HepG2 (cell line): ENCODE data around the gene XAF1. TPM values are rescaled to one million over a fixed set of nuclear protein-coding genes. Genes with fewer than 3 reads are reported as not detected.

Experiments used
- ATAC-seq: fragments of 200-7000 bp; cut with Tn5 transposase; 3 replicates; pipeline ENCODE4 v1.9.1; 2020; ENCODE audit warnings: mild to moderate bottlenecking, moderate library complexity
- BruUV-seq: library from RNA; stranded (reverse); fragments of 400-500 nt; replicated peaks from 2 replicates; lab custom pipeline; 2021; lab: Mats Ljungman, UMichigan
- CTCF ChIA-PET: fragments of 300-600 bp; formaldehyde crosslinking; extraction: SDS; loops from one replicate; lab custom pipeline; 2021; ENCODE audit warnings: low total read pairs, inconsistent platforms, low intra/inter-chr PET ratio; lab: Yijun Ruan, JAX
- POLR2A ChIA-PET: fragments of 350-600 bp; sonication (Branson Sonifier 250); formaldehyde crosslinking; loops from one replicate; lab custom pipeline; 2020; ENCODE audit warnings: antibody characterized with exemption, inconsistent platforms; lab: Yijun Ruan, JAX
- DNase-seq: peaks from one replicate; pipeline ENCODE4 v3.0.0-alpha.2; 2015; ENCODE audit warnings: low spot score
- FAIRE-seq: peaks from 3 replicates; lab custom pipeline; 2011; peaks lifted over from hg19 to GRCh38; lab: Jason Lieb, UNC
- H2AFZ ChIP-seq: one replicate; pipeline ENCODE4 v1.6.1; 2011; ENCODE audit warnings: low read length, inconsistent platforms
- H3K27ac ChIP-seq: fragments of 300-600 bp; 3 replicates; pipeline ENCODE4 v1.8.0; 2011; ENCODE audit warnings: mixed run types, mild to moderate bottlenecking, mixed read lengths, low read length, inconsistent platforms; ENCODE audit not compliant: insufficient read depth; ENCODE audit errors: extremely low read length
- H3K27me3 ChIP-seq, 2 experiments: fragments of 200-600 bp in 1 of 2; 2 replicates in 1 of 2; 3 replicates in 1 of 2; pipeline versions ENCODE4 v1.6.0 to v1.8.0; 2011; ENCODE audit warnings: low read length in 2 of 2, mild to moderate bottlenecking in 2 of 2, moderate library complexity in 2 of 2, inconsistent platforms in 1 of 2; ENCODE audit not compliant: insufficient read depth in 2 of 2, control insufficient read depth in 1 of 2
- H3K36me3 ChIP-seq, 2 experiments: fragments of 200-600 bp in 1 of 2; replicated peaks in 1 of 2; 2 replicates in 1 of 2; 3 replicates in 1 of 2; pipeline versions ENCODE4 v1.5.1 to v1.8.0; 2011; ENCODE audit warnings: low read length in 2 of 2, inconsistent platforms in 1 of 2; ENCODE audit not compliant: insufficient read depth in 2 of 2, control insufficient read depth in 1 of 2
- H3K4me1 ChIP-seq: 2 replicates; pipeline ENCODE4 v1.5.1; 2012; ENCODE audit warnings: low read length, inconsistent platforms; ENCODE audit not compliant: insufficient read depth
- H3K4me2 ChIP-seq: 2 replicates; pipeline ENCODE4 v1.6.0; 2011; ENCODE audit warnings: low read depth, low read length, inconsistent platforms
- H3K4me3 ChIP-seq, 3 experiments: fragments of 200-600 bp in 1 of 3; sonication (generic), shearing (Covaris generic) in 1 of 3; replicated peaks in 1 of 3; 2 replicates each; pipeline ENCODE4 v1.5.1; 2011 to 2016; ENCODE audit warnings: low read length in 3 of 3, inconsistent platforms in 2 of 3, low read depth in 2 of 3, mild to moderate bottlenecking in 2 of 3, control low read depth in 1 of 3, mixed read lengths in 1 of 3; ENCODE audit not compliant: insufficient read depth in 1 of 3
- H3K79me2 ChIP-seq: one replicate; pipeline ENCODE4 v1.6.1; 2011; ENCODE audit warnings: low read length, inconsistent platforms; ENCODE audit not compliant: insufficient read depth
- H3K9ac ChIP-seq: 2 replicates; pipeline ENCODE4 v1.6.0; 2011; ENCODE audit warnings: mild to moderate bottlenecking, low read depth, low read length, inconsistent platforms; ENCODE audit not compliant: insufficient read depth
- H3K9me3 ChIP-seq: 2 replicates; pipeline ENCODE4 v1.5.1; 2012; ENCODE audit warnings: mild to moderate bottlenecking, low read length
- H4K20me1 ChIP-seq: 2 replicates; pipeline ENCODE4 v1.6.0; 2011; ENCODE audit warnings: inconsistent platforms, mild to moderate bottlenecking, low read length, moderate library complexity; ENCODE audit not compliant: insufficient read depth
- ISL2 ChIP-seq: sonication (generic); formaldehyde crosslinking; IDR thresholded peaks from 2 replicates; pipeline ENCODE4 v1.5.0; 2020; ENCODE audit warnings: missing genetic modification reagents
- KAT7 ChIP-seq: IDR thresholded peaks from 2 replicates; pipeline ENCODE4 v1.6.1; 2018; ENCODE audit warnings: borderline replicate concordance, missing compliant biosample characterization
- KDM5A ChIP-seq: fragments of 200-600 bp; sonication (generic); IDR thresholded peaks from 2 replicates; pipeline ENCODE4 v1.7.0; 2018; ENCODE audit warnings: antibody characterized with exemption, mild to moderate bottlenecking, low read length, borderline replicate concordance
- KLF16 ChIP-seq, 2 experiments: sonication (generic) in 1 of 2; formaldehyde crosslinking in 1 of 2; IDR thresholded peaks; 2 replicates each; pipeline versions ENCODE4 v1.6.1 to v1.8.0; 2016 to 2023; ENCODE audit warnings: missing genetic modification reagents in 2 of 2, missing compliant biosample characterization in 1 of 2
- STAT5B ChIP-seq: sonication (generic); formaldehyde crosslinking; IDR thresholded peaks from 2 replicates; pipeline ENCODE4 v1.4.0; 2020; ENCODE audit warnings: missing genetic modification reagents
- ZMYM4 ChIP-seq: sonication (generic); formaldehyde crosslinking; IDR thresholded peaks from 2 replicates; pipeline ENCODE4 v1.8.1; 2023; ENCODE audit warnings: mild to moderate bottlenecking, missing genetic modification reagents
- ZNF160 ChIP-seq: sonication (generic); formaldehyde crosslinking; IDR thresholded peaks from 2 replicates; pipeline ENCODE4 v1.8.0; 2022; ENCODE audit warnings: mild to moderate bottlenecking, inconsistent platforms, missing genetic modification reagents
- ZNF24 ChIP-seq: fragments of 450-650 bp; IDR thresholded peaks from 2 replicates; pipeline ENCODE4 v1.6.1; 2017; ENCODE audit warnings: antibody characterized with exemption, mild to moderate bottlenecking
- ZNF570 ChIP-seq: sonication (generic); formaldehyde crosslinking; IDR thresholded peaks from 2 replicates; pipeline ENCODE4 v1.4.0; 2020; ENCODE audit warnings: mild to moderate bottlenecking, missing genetic modification reagents, borderline replicate concordance
- WGBS: methylation state at CpG from one replicate; pipeline ENCODE4 v1.1.6; 2017; ENCODE audit warnings: low lambda C conversion rate; 5-methylcytosine and 5-hydroxymethylcytosine counted together
- in situ Hi-C: cut with HindIII; loops from 2 replicates; pipeline ENCODE4 v1.10.0; 2017; ENCODE audit warnings: low pct_unique_long_range_greater_than_20kb; ENCODE audit not compliant: extremely low pct_ligation_motif_present
- intact Hi-C: fragments of 100-400 bp; cut with micrococcal nuclease; formaldehyde crosslinking; loops from one replicate; pipeline ENCODE4 v1.10.0; 2022; ENCODE audit not compliant: unreplicated experiment
- polyA plus RNA-seq, 8 experiments: library from polyadenylated mRNA; depleted of rRNA in 3 of 8; stranded (reverse) in 7 of 8; unstranded in 1 of 8; fragments of >200 nt; fragmentation: Illumina TruSeq in 4 of 8; extraction: Trizol in 4 of 8; gene quantifications; 2 replicates each; pipeline versions ENCODE4 v1.2.1 to v1.2.3, GENCODE V29; 2011 to 2016; ENCODE audit warnings: low read depth in 4 of 8, missing spikeins in 1 of 8, mixed read lengths in 1 of 8; ENCODE audit not compliant: insufficient read depth in 1 of 8
- total RNA-seq, 5 experiments: library from RNA; depleted of rRNA; stranded (reverse); fragments of >200 nt; fragmentation: Illumina TruSeq; extraction: Trizol; gene quantifications; 2 replicates each; pipeline ENCODE4 v1.2.3, GENCODE V29; 2016; ENCODE audit warnings: low read depth in 1 of 5
- TF ChIP-seq, protein P1 (sequence below): sonication (generic); formaldehyde crosslinking; IDR thresholded peaks from 2 replicates; pipeline ENCODE4 v1.4.0; 2020; ENCODE audit warnings: missing genetic modification reagents, borderline replicate concordance
- TF ChIP-seq, protein P2 (sequence below): sonication (generic); formaldehyde crosslinking; IDR thresholded peaks from 2 replicates; pipeline ENCODE4 v1.4.0; 2020; ENCODE audit warnings: mild to moderate bottlenecking, missing genetic modification reagents
- TF ChIP-seq, protein P3 (sequence below): sonication (generic); formaldehyde crosslinking; IDR thresholded peaks from 2 replicates; pipeline ENCODE4 v1.9.0; 2021; ENCODE audit warnings: missing genetic modification reagents, borderline replicate concordance
- TF ChIP-seq, protein P4 (sequence below): sonication (generic); formaldehyde crosslinking; conservative IDR thresholded peaks from 2 replicates; pipeline ENCODE4 v1.4.0; 2020; ENCODE audit warnings: missing genetic modification reagents
- TF ChIP-seq, protein P5 (sequence below): sonication (generic); formaldehyde crosslinking; IDR thresholded peaks from 2 replicates; pipeline ENCODE4 v1.4.0; 2020; ENCODE audit warnings: mild to moderate bottlenecking, missing genetic modification reagents

The XAF1 gene
- total and polyA plus RNA-seq, 2 of the 13 experiments (the other 11 are each of a cell fraction or from before 2014, with no cell fraction given), result 1.2 to 2.4 TPM

DNA sequence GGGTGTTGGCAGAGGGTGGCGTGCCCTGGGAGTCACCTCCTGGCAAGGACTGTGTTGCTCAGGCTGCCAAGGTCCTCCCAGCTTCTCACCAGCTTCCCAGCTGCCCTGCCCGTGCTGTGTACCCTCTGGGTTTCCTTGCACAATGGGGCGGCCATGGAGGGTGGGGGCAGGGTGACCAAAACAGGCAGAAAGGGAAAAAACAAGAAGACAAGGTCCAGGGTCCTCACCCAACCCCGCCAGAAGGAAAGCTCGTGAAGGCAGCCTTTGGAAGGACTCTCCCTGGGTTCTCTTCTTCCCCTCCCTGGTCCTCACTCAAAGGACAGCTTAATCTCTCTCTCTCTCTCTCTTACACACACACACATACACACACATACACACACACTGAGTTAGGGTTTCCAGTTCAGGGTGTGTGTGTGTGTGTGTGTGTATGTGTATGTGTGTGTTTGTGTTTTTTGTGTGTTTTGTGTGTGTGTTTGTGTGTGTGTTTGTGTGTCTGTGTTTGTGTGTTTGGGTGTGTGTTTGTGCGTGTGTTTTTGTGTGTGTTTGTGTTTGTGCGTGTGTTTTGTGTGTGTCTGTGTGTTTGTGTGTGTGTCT, 44.7 kb upstream of the XAF1 start:
- ChIA-PET CTCF (interaction anchor here (0.8 kb wide), 1 partner anchor 45 kb away, joined by 5 read pairs; no protein-coding TSS in a partner anchor), POLR2A (interaction anchor here (0.7 to 7.8 kb wide), 12 partner anchors 11 to 1410 kb away, joined by 3 to 419 read pairs (median 10); no protein-coding TSS in a partner anchor)
- peaks cover 49% of the 10 kb centered on the region for H3K79me2 ChIP-seq
- H3K4me2 ChIP-seq, result peak overlapping the region; percentile 93
- H3K4me1 ChIP-seq, result peaks cover 74% of the 10 kb centered on the region
- H4K20me1 ChIP-seq, result no peaks in the 10 kb centered on the region
- ATAC-seq (no peak), DNase-seq (peak; percentile 61), FAIRE-seq (peak; percentile 80)
- H3K9ac ChIP-seq, result peak overlapping the region; percentile 83
- H3K27ac ChIP-seq, result peak overlapping the region; percentile 74
- H3K4me3 ChIP-seq, result peak overlapping the region; percentile 22 to 84 (median 84); a peak in 5 of 6 replicates
- H2AFZ ChIP-seq, result no peak overlapping the region
- whole genome bisulfite sequencing, result 29% methylated on average over 5 of the region's 7 CpGs
- intact Hi-C loops (loop anchor here (10.0 kb wide), 1 partner anchor 84 kb away; no protein-coding TSS in a partner anchor), in situ Hi-C loops (loop anchor here (5.0 kb wide), 1 partner anchor 44 kb away; no protein-coding TSS in a partner anchor)
- BruUV-seq, result no TSS peak
- H3K9me3 ChIP-seq, result no peaks in the 10 kb centered on the region
- no peaks in the 10 kb centered on the region; a peak in 1 of 5 replicates for H3K27me3 ChIP-seq
- H3K36me3 ChIP-seq, result peaks cover 6 to 7% of the 10 kb centered on the region in 2 experiments; a peak in 4 of 5 replicates
- TF ChIP-seq ZNF570 (CRISPR knock-in tag) (no peak), STAT5B (CRISPR knock-in tag) (no peak), ISL2 (no peak), KLF16 (CRISPR knock-in tag; IDR thresholded peaks at IDR 0.05) (peak in 1 of 2 experiments; percentile 8; a peak in 1 of 4 replicates), KDM5A (no peak), ZNF160 (CRISPR knock-in tag) (no peak; the same call in 1 of the 2 replicates), ZMYM4 (no peak), ZNF24 (no peak), KAT7 (CRISPR knock-in tag) (no peak)
- TF ChIP-seq, protein P1, sequence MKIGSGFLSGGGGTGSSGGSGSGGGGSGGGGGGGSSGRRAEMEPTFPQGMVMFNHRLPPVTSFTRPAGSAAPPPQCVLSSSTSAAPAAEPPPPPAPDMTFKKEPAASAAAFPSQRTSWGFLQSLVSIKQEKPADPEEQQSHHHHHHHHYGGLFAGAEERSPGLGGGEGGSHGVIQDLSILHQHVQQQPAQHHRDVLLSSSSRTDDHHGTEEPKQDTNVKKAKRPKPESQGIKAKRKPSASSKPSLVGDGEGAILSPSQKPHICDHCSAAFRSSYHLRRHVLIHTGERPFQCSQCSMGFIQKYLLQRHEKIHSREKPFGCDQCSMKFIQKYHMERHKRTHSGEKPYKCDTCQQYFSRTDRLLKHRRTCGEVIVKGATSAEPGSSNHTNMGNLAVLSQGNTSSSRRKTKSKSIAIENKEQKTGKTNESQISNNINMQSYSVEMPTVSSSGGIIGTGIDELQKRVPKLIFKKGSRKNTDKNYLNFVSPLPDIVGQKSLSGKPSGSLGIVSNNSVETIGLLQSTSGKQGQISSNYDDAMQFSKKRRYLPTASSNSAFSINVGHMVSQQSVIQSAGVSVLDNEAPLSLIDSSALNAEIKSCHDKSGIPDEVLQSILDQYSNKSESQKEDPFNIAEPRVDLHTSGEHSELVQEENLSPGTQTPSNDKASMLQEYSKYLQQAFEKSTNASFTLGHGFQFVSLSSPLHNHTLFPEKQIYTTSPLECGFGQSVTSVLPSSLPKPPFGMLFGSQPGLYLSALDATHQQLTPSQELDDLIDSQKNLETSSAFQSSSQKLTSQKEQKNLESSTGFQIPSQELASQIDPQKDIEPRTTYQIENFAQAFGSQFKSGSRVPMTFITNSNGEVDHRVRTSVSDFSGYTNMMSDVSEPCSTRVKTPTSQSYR, result peak; percentile 96
- TF ChIP-seq, protein P2, sequence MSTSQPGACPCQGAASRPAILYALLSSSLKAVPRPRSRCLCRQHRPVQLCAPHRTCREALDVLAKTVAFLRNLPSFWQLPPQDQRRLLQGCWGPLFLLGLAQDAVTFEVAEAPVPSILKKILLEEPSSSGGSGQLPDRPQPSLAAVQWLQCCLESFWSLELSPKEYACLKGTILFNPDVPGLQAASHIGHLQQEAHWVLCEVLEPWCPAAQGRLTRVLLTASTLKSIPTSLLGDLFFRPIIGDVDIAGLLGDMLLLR, result no peak
- TF ChIP-seq, protein P3, sequence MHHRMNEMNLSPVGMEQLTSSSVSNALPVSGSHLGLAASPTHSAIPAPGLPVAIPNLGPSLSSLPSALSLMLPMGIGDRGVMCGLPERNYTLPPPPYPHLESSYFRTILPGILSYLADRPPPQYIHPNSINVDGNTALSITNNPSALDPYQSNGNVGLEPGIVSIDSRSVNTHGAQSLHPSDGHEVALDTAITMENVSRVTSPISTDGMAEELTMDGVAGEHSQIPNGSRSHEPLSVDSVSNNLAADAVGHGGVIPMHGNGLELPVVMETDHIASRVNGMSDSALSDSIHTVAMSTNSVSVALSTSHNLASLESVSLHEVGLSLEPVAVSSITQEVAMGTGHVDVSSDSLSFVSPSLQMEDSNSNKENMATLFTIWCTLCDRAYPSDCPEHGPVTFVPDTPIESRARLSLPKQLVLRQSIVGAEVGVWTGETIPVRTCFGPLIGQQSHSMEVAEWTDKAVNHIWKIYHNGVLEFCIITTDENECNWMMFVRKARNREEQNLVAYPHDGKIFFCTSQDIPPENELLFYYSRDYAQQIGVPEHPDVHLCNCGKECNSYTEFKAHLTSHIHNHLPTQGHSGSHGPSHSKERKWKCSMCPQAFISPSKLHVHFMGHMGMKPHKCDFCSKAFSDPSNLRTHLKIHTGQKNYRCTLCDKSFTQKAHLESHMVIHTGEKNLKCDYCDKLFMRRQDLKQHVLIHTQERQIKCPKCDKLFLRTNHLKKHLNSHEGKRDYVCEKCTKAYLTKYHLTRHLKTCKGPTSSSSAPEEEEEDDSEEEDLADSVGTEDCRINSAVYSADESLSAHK, result no peak
- TF ChIP-seq, protein P4, sequence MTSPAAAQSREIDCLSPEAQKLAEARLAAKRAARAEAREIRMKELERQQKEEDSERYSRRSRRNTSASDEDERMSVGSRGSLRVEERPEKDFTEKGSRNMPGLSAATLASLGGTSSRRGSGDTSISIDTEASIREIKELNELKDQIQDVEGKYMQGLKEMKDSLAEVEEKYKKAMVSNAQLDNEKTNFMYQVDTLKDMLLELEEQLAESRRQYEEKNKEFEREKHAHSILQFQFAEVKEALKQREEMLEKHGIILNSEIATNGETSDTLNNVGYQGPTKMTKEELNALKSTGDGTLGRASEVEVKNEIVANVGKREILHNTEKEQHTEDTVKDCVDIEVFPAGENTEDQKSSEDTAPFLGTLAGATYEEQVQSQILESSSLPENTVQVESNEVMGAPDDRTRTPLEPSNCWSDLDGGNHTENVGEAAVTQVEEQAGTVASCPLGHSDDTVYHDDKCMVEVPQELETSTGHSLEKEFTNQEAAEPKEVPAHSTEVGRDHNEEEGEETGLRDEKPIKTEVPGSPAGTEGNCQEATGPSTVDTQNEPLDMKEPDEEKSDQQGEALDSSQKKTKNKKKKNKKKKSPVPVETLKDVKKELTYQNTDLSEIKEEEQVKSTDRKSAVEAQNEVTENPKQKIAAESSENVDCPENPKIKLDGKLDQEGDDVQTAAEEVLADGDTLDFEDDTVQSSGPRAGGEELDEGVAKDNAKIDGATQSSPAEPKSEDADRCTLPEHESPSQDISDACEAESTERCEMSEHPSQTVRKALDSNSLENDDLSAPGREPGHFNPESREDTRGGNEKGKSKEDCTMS, result no peak
- TF ChIP-seq, protein P5, sequence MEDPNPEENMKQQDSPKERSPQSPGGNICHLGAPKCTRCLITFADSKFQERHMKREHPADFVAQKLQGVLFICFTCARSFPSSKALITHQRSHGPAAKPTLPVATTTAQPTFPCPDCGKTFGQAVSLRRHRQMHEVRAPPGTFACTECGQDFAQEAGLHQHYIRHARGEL (CRISPR knock-in tag), result no peak
